IMR-90 (cell line): ENCODE measurements around the gene MED12L.

Experiments used
- BHLHE40 ChIP-seq: fragments of 150-350 bp; IDR thresholded peaks from 2 replicates; pipeline ENCODE4 v1.6.1; 2016; ENCODE audit warnings: mild to moderate bottlenecking, low read depth, low read length
- CEBPB ChIP-seq: IDR thresholded peaks from 2 replicates; pipeline ENCODE4 v1.6.1; 2012; ENCODE audit warnings: low read depth, low read length, improper control_type of control experiment
- CHD1 ChIP-seq: IDR thresholded peaks from 2 replicates; pipeline ENCODE4 v1.6.1; 2012; ENCODE audit warnings: low read depth, low read length, improper control_type of control experiment
- FOS ChIP-seq: fragments of 150-350 bp; IDR thresholded peaks from 2 replicates; pipeline ENCODE4 v1.6.1; 2016; ENCODE audit warnings: low read depth, low read length
- MXI1 ChIP-seq: IDR thresholded peaks from 2 replicates; pipeline ENCODE4 v1.6.1; 2012; ENCODE audit warnings: low read depth, mild to moderate bottlenecking, low read length, moderate library complexity, borderline replicate concordance
- NFE2L2 ChIP-seq: fragments of 150-350 bp; IDR thresholded peaks from 2 replicates; pipeline ENCODE4 v1.6.1; 2016; ENCODE audit warnings: low read depth, mild to moderate bottlenecking, low read length
- POLR2A ChIP-seq: IDR thresholded peaks from 2 replicates; pipeline ENCODE4 v1.6.1; 2012; ENCODE audit warnings: mild to moderate bottlenecking, low read depth, low read length
- RAD21 ChIP-seq: IDR thresholded peaks from 2 replicates; pipeline ENCODE4 v1.6.1; 2012; ENCODE audit warnings: low read length, improper control_type of control experiment
- SMC3 ChIP-seq: fragments of 150-350 bp; IDR thresholded peaks from 2 replicates; pipeline ENCODE4 v1.6.1; 2016; ENCODE audit warnings: low read depth, mild to moderate bottlenecking, antibody characterized with exemption, low read length, moderate library complexity
- TF ChIP-seq, protein P1 (sequence below): conservative IDR thresholded peaks from 2 replicates; pipeline ENCODE4 v1.5.1; 2012; ENCODE audit warnings: mild to moderate bottlenecking, low read depth, low read length, improper control_type of control experiment
- TF ChIP-seq, protein P2 (sequence below): fragments of 150-350 bp; IDR thresholded peaks from 2 replicates; pipeline ENCODE4 v1.6.1; 2017; ENCODE audit warnings: mild to moderate bottlenecking, antibody characterized with exemption, low read length, low read depth

DNA sequence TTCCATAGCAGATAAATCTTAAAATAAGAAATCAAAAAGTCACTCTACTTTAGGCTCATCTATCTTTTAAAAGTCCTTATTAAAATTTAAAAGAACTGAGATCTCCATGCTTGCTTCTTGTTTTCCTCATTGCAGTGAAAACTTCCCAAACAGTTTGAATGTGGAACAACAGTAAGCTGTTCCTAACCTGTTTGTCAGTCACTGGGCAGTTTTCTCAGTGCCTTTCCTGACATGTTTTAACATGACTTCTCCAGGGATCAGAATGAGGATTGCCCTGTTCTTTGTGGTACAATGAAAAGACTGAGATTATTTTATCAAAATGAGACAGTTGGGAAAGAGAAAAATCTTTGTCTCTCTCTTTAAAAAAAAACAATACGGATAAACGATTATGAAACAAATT lies 230.4 kb downstream of the MED12L start:
- TF ChIP-seq FOS: no peak
- no peak for TF ChIP-seq POLR2A
- TF ChIP-seq, protein P1, sequence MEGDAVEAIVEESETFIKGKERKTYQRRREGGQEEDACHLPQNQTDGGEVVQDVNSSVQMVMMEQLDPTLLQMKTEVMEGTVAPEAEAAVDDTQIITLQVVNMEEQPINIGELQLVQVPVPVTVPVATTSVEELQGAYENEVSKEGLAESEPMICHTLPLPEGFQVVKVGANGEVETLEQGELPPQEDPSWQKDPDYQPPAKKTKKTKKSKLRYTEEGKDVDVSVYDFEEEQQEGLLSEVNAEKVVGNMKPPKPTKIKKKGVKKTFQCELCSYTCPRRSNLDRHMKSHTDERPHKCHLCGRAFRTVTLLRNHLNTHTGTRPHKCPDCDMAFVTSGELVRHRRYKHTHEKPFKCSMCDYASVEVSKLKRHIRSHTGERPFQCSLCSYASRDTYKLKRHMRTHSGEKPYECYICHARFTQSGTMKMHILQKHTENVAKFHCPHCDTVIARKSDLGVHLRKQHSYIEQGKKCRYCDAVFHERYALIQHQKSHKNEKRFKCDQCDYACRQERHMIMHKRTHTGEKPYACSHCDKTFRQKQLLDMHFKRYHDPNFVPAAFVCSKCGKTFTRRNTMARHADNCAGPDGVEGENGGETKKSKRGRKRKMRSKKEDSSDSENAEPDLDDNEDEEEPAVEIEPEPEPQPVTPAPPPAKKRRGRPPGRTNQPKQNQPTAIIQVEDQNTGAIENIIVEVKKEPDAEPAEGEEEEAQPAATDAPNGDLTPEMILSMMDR: no peak
- TF ChIP-seq MXI1: no peak
- TF ChIP-seq CEBPB: no peak
- no peak for TF ChIP-seq BHLHE40
- no peak for TF ChIP-seq CHD1
- TF ChIP-seq, protein P2, sequence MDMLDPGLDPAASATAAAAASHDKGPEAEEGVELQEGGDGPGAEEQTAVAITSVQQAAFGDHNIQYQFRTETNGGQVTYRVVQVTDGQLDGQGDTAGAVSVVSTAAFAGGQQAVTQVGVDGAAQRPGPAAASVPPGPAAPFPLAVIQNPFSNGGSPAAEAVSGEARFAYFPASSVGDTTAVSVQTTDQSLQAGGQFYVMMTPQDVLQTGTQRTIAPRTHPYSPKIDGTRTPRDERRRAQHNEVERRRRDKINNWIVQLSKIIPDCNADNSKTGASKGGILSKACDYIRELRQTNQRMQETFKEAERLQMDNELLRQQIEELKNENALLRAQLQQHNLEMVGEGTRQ: no peak
- no peak for TF ChIP-seq RAD21
- no peak for TF ChIP-seq SMC3
- TF ChIP-seq NFE2L2: no peak
